HepG2 (cell line): ENCODE data around the gene CTIF. TPM values are rescaled to one million over a fixed set of nuclear protein-coding genes. Genes with fewer than 3 reads are reported as not detected.

Experiments
- ATAC-seq: fragments of 200-7000 bp; cut with Tn5 transposase; 3 replicates; pipeline ENCODE4 v1.9.1; 2020; ENCODE audit warnings: mild to moderate bottlenecking, moderate library complexity
- BruUV-seq: library from RNA; stranded (reverse); fragments of 400-500 nt; replicated peaks from 2 replicates; lab custom pipeline; 2021; lab: Mats Ljungman, UMichigan
- CTCF ChIA-PET: fragments of 300-600 bp; formaldehyde crosslinking; extraction: SDS; loops from one replicate; lab custom pipeline; 2021; ENCODE audit warnings: low total read pairs, inconsistent platforms, low intra/inter-chr PET ratio; lab: Yijun Ruan, JAX
- POLR2A ChIA-PET: fragments of 350-600 bp; sonication (Branson Sonifier 250); formaldehyde crosslinking; loops from one replicate; lab custom pipeline; 2020; ENCODE audit warnings: antibody characterized with exemption, inconsistent platforms; lab: Yijun Ruan, JAX
- DNase-seq: peaks from one replicate; pipeline ENCODE4 v3.0.0-alpha.2; 2015; ENCODE audit warnings: low spot score
- FAIRE-seq: peaks from 3 replicates; lab custom pipeline; 2011; peaks lifted over from hg19 to GRCh38; lab: Jason Lieb, UNC
- H2AFZ ChIP-seq: one replicate; pipeline ENCODE4 v1.6.1; 2011; ENCODE audit warnings: low read length, inconsistent platforms
- H3K27ac ChIP-seq: fragments of 300-600 bp; 3 replicates; pipeline ENCODE4 v1.8.0; 2011; ENCODE audit warnings: mixed run types, mild to moderate bottlenecking, mixed read lengths, low read length, inconsistent platforms; ENCODE audit not compliant: insufficient read depth; ENCODE audit errors: extremely low read length
- H3K27me3 ChIP-seq, 2 experiments: fragments of 200-600 bp in 1 of 2; 2 replicates in 1 of 2; 3 replicates in 1 of 2; pipeline versions ENCODE4 v1.6.0 to v1.8.0; 2011; ENCODE audit warnings: low read length in 2 of 2, mild to moderate bottlenecking in 2 of 2, moderate library complexity in 2 of 2, inconsistent platforms in 1 of 2; ENCODE audit not compliant: insufficient read depth in 2 of 2, control insufficient read depth in 1 of 2
- H3K36me3 ChIP-seq, 2 experiments: fragments of 200-600 bp in 1 of 2; replicated peaks in 1 of 2; 2 replicates in 1 of 2; 3 replicates in 1 of 2; pipeline versions ENCODE4 v1.5.1 to v1.8.0; 2011; ENCODE audit warnings: low read length in 2 of 2, inconsistent platforms in 1 of 2; ENCODE audit not compliant: insufficient read depth in 2 of 2, control insufficient read depth in 1 of 2
- H3K4me1 ChIP-seq: 2 replicates; pipeline ENCODE4 v1.5.1; 2012; ENCODE audit warnings: low read length, inconsistent platforms; ENCODE audit not compliant: insufficient read depth
- H3K4me2 ChIP-seq: 2 replicates; pipeline ENCODE4 v1.6.0; 2011; ENCODE audit warnings: low read depth, low read length, inconsistent platforms
- H3K4me3 ChIP-seq, 3 experiments: fragments of 200-600 bp in 1 of 3; sonication (generic), shearing (Covaris generic) in 1 of 3; replicated peaks in 1 of 3; 2 replicates each; pipeline ENCODE4 v1.5.1; 2011 to 2016; ENCODE audit warnings: low read length in 3 of 3, inconsistent platforms in 2 of 3, low read depth in 2 of 3, mild to moderate bottlenecking in 2 of 3, control low read depth in 1 of 3, mixed read lengths in 1 of 3; ENCODE audit not compliant: insufficient read depth in 1 of 3
- H3K79me2 ChIP-seq: one replicate; pipeline ENCODE4 v1.6.1; 2011; ENCODE audit warnings: low read length, inconsistent platforms; ENCODE audit not compliant: insufficient read depth
- H3K9ac ChIP-seq: 2 replicates; pipeline ENCODE4 v1.6.0; 2011; ENCODE audit warnings: mild to moderate bottlenecking, low read depth, low read length, inconsistent platforms; ENCODE audit not compliant: insufficient read depth
- H3K9me3 ChIP-seq: 2 replicates; pipeline ENCODE4 v1.5.1; 2012; ENCODE audit warnings: mild to moderate bottlenecking, low read length
- H4K20me1 ChIP-seq: 2 replicates; pipeline ENCODE4 v1.6.0; 2011; ENCODE audit warnings: inconsistent platforms, mild to moderate bottlenecking, low read length, moderate library complexity; ENCODE audit not compliant: insufficient read depth
- BCL3 ChIP-seq: sonication (generic); formaldehyde crosslinking; IDR thresholded peaks from 2 replicates; pipeline ENCODE4 v1.5.1; 2020; ENCODE audit warnings: mild to moderate bottlenecking, missing genetic modification reagents, moderate library complexity
- BRD4 ChIP-seq: sonication (generic); formaldehyde crosslinking; IDR thresholded peaks from 2 replicates; pipeline ENCODE4 v1.4.0; 2020; ENCODE audit warnings: missing genetic modification reagents
- CHD4 ChIP-seq: fragments of 200-600 bp; sonication (generic); IDR thresholded peaks from 2 replicates; pipeline ENCODE4 v1.7.0; 2017; ENCODE audit warnings: mild to moderate bottlenecking, low read length, borderline replicate concordance
- DMAP1 ChIP-seq: IDR thresholded peaks from 2 replicates; pipeline ENCODE4 v1.6.1; 2016
- ELF4 ChIP-seq: sonication (generic); formaldehyde crosslinking; IDR thresholded peaks from 2 replicates; pipeline ENCODE4 v1.5.0; 2020; ENCODE audit warnings: missing genetic modification reagents, mild to moderate bottlenecking, moderate library complexity, borderline replicate concordance
- KLF13 ChIP-seq: sonication (generic); formaldehyde crosslinking; IDR thresholded peaks from 2 replicates; pipeline ENCODE4 v1.4.0; 2020; ENCODE audit warnings: mild to moderate bottlenecking, missing genetic modification reagents
- PRDM10 ChIP-seq: sonication (generic); formaldehyde crosslinking; IDR thresholded peaks from 2 replicates; pipeline ENCODE4 v1.4.0; 2020; ENCODE audit warnings: low read depth, missing genetic modification reagents
- RELA ChIP-seq: sonication (generic); formaldehyde crosslinking; IDR thresholded peaks from 2 replicates; pipeline ENCODE4 v1.4.0; 2020; ENCODE audit warnings: missing genetic modification reagents
- SALL2 ChIP-seq: sonication (generic); formaldehyde crosslinking; IDR thresholded peaks from 2 replicates; pipeline ENCODE4 v1.8.1; 2023; ENCODE audit warnings: mild to moderate bottlenecking, missing genetic modification reagents, inconsistent platforms
- SMAD9 ChIP-seq: sonication (generic); formaldehyde crosslinking; IDR thresholded peaks from 2 replicates; pipeline ENCODE4 v1.5.1; 2020; ENCODE audit warnings: mild to moderate bottlenecking, missing genetic modification reagents
- SOX5 ChIP-seq: IDR thresholded peaks from 2 replicates; pipeline ENCODE4 v1.6.1; 2016; ENCODE audit warnings: borderline replicate concordance
- ZNF207 ChIP-seq: fragments of 450-650 bp; IDR thresholded peaks from 2 replicates; pipeline ENCODE4 v1.6.1; 2016; ENCODE audit warnings: antibody characterized with exemption, borderline replicate concordance
- ZNF232 ChIP-seq: sonication (generic); formaldehyde crosslinking; IDR thresholded peaks from 2 replicates; pipeline ENCODE4 v1.4.0; 2020; ENCODE audit warnings: missing genetic modification reagents, borderline replicate concordance
- ZNF468 ChIP-seq: sonication (generic); formaldehyde crosslinking; IDR thresholded peaks from 2 replicates; pipeline ENCODE4 v1.8.0; 2022; ENCODE audit warnings: mild to moderate bottlenecking, moderate library complexity, missing genetic modification reagents
- ZNF574 ChIP-seq: sonication (generic); formaldehyde crosslinking; IDR thresholded peaks from 2 replicates; pipeline ENCODE4 v1.4.0; 2020; ENCODE audit warnings: missing genetic modification reagents
- WGBS: methylation state at CpG from one replicate; pipeline ENCODE4 v1.1.6; 2017; ENCODE audit warnings: low lambda C conversion rate; 5-methylcytosine and 5-hydroxymethylcytosine counted together
- in situ Hi-C: cut with HindIII; loops from 2 replicates; pipeline ENCODE4 v1.10.0; 2017; ENCODE audit warnings: low pct_unique_long_range_greater_than_20kb; ENCODE audit not compliant: extremely low pct_ligation_motif_present
- intact Hi-C: fragments of 100-400 bp; cut with micrococcal nuclease; formaldehyde crosslinking; loops from one replicate; pipeline ENCODE4 v1.10.0; 2022; ENCODE audit not compliant: unreplicated experiment
- polyA plus RNA-seq, 8 experiments: library from polyadenylated mRNA; depleted of rRNA in 3 of 8; stranded (reverse) in 7 of 8; unstranded in 1 of 8; fragments of >200 nt; fragmentation: Illumina TruSeq in 4 of 8; extraction: Trizol in 4 of 8; gene quantifications; 2 replicates each; pipeline versions ENCODE4 v1.2.1 to v1.2.3, GENCODE V29; 2011 to 2016; ENCODE audit warnings: low read depth in 4 of 8, missing spikeins in 1 of 8, mixed read lengths in 1 of 8; ENCODE audit not compliant: insufficient read depth in 1 of 8
- total RNA-seq, 5 experiments: library from RNA; depleted of rRNA; stranded (reverse); fragments of >200 nt; fragmentation: Illumina TruSeq; extraction: Trizol; gene quantifications; 2 replicates each; pipeline ENCODE4 v1.2.3, GENCODE V29; 2016; ENCODE audit warnings: low read depth in 1 of 5

The CTIF gene
- total and polyA plus RNA-seq, 2 of the 13 experiments (the other 11 are each of a cell fraction or from before 2014, with no cell fraction given) = 18.2 to 28.0 TPM

GRCh38 chr18:48683661-48684060, 144.8 kb downstream of the CTIF start:
- no TSS peak for BruUV-seq
- Histone ChIP-seq H4K20me1 (no peaks in the 10 kb centered on the region), H3K79me2 (no peaks in the 10 kb centered on the region), H2AFZ (no peak overlapping the region), H3K9ac (no peak overlapping the region), H3K4me3 (no peak overlapping the region), H3K36me3 (peaks cover 1 to 16% of the 10 kb centered on the region in 2 experiments; a peak in 4 of 5 replicates), H3K9me3 (no peaks in the 10 kb centered on the region), H3K4me1 (peaks cover 5% of the 10 kb centered on the region; the same call in 1 of the 2 replicates), H3K27me3 (no peaks in the 10 kb centered on the region), H3K27ac (no peak overlapping the region), H3K4me2 (no peak overlapping the region)
- intact Hi-C loops (no loop called here), in situ Hi-C loops (loop anchor here (25.0 kb wide), 1 partner anchor 754 kb away; no protein-coding TSS in a partner anchor)
- 100% methylated on average over 2 of the region's 4 CpGs for WGBS
- CTCF ChIA-PET = no interaction called here
- TF ChIP-seq CHD4 = no peak
- TF ChIP-seq BRD4 (CRISPR knock-in tag) = no peak
- no peak for TF ChIP-seq BCL3 (CRISPR knock-in tag)
- no peak for TF ChIP-seq RELA (CRISPR knock-in tag)
- no peak for TF ChIP-seq DMAP1 (CRISPR knock-in tag)
- TF ChIP-seq PRDM10 (CRISPR knock-in tag) = no peak
- TF ChIP-seq ZNF468 (CRISPR knock-in tag) = no peak
- TF ChIP-seq ZNF232 (CRISPR knock-in tag) = no peak
- TF ChIP-seq SOX5 = no peak
- TF ChIP-seq ZNF574 (CRISPR knock-in tag) = no peak
- TF ChIP-seq SALL2 = no peak
- no peak for TF ChIP-seq SMAD9 (CRISPR knock-in tag)
- no peak for TF ChIP-seq KLF13 (CRISPR knock-in tag)
- TF ChIP-seq ELF4 (CRISPR knock-in tag) = no peak
- no peak for TF ChIP-seq ZNF207
- DNase-seq = no peak
- FAIRE-seq = no peak
- no peak for ATAC-seq
- POLR2A ChIA-PET = no interaction called here
